Adrenal gland (tissue), 12 donors: ENCODE data around the gene STX4. TPM values are rescaled to one million over a fixed set of nuclear protein-coding genes. Genes with fewer than 3 reads are reported as not detected.
"Not testable (repeated sequence)": the region's sequence is repeated elsewhere in the genome, so short reads cannot be mapped to it uniquely, and the experiment has no call there.

Source experiments
- DNase-seq, 7 donors: peaks; one replicate each; pipeline ENCODE4 v3.0.0-alpha.2; 2019 to 2020
- H3K27ac ChIP-seq, 5 donors: fragments of 200-600 bp; sonication (generic) in 4 of 5; 1 replicate in 3 of 5; 2 replicates in 2 of 5; pipeline versions ENCODE4 v1.5.1 to v1.8.0; 2016 to 2020; ENCODE audit warnings: mild to moderate bottlenecking in 1 of 5
- H3K27me3 ChIP-seq: fragments of 200-600 bp; 2 replicates; pipeline ENCODE4 v1.8.0; 2021
- H3K36me3 ChIP-seq, 2 donors: fragments of 200-600 bp; replicated peaks in 1 of 2; 1 replicate in 1 of 2; 2 replicates in 1 of 2; pipeline versions ENCODE4 v1.5.1 to v1.8.0; 2018 to 2022
- H3K4me1 ChIP-seq, 2 donors: fragments of 200-600 bp; replicated peaks in 1 of 2; 1 replicate in 1 of 2; 2 replicates in 1 of 2; pipeline versions ENCODE4 v1.5.1 to v1.8.0; 2018 to 2021
- H3K4me3 ChIP-seq, 4 donors: fragments of 200-600 bp; sonication (generic) in 3 of 4; one replicate each; pipeline ENCODE4 v1.5.1; 2016 to 2018
- H3K9me3 ChIP-seq, 3 donors: fragments of 200-600 bp; sonication (generic) in 1 of 3; replicated peaks in 1 of 3; 1 replicate in 2 of 3; 2 replicates in 1 of 3; pipeline versions ENCODE4 v1.5.1 to v1.8.0; 2016 to 2021
- CTCF ChIP-seq, 6 experiments: fragments of 450-650 bp in 4 of 6; fragments of 200-600 bp in 2 of 6; sonication (generic) in 1 of 6; IDR thresholded peaks; 1 replicate in 5 of 6; 2 replicates in 1 of 6; pipeline versions ENCODE4 v1.5.1 to v1.8.0; 2016 to 2021; ENCODE audit warnings: antibody characterized with exemption in 6 of 6, mild to moderate bottlenecking in 2 of 6, moderate library complexity in 1 of 6
- POLR2A ChIP-seq, 2 donors: fragments of 450-650 bp; IDR thresholded peaks; one replicate each; pipeline ENCODE4 v1.6.1; 2017; ENCODE audit warnings: antibody characterized with exemption in 2 of 2, mild to moderate bottlenecking in 2 of 2, moderate library complexity in 1 of 2
- WGBS, 4 donors: extraction: QIAGEN DNeasy Blood & Tissue Kit in 2 of 4; methylation state at CpG; one replicate each; pipeline versions ENCODE4 v1.1.5 to v1.1.7; 2013 to 2017; 5-methylcytosine and 5-hydroxymethylcytosine counted together
- intact Hi-C, 2 donors: fragments of 100-400 bp; cut with DNase I; formaldehyde crosslinking; loops; one replicate each; pipeline versions ENCODE4 v1.14.1 to v1.15.0; 2022 to 2023
- polyA plus RNA-seq, 3 donors: library from polyadenylated mRNA; stranded (reverse); fragments of 200-250 nt in 2 of 3; fragments of 350-450 nt in 1 of 3; fragmentation: Illumina TruSeq in 1 of 3; extraction: RNeasy Lipid Tissue Mini Kit (QIAGEN cat#74804) in 1 of 3; gene quantifications; one replicate each; pipeline ENCODE4 v1.2.3, GENCODE V29; 2013 to 2014
- total RNA-seq, 9 donors: library from RNA; depleted of rRNA in 4 of 9; stranded (reverse); fragments of >200 nt in 4 of 9; fragments of 120-200 nt in 1 of 9; fragmentation: NEBNext Ultra II Directional in 1 of 9; extraction: Animal tissue kit (Norgen Biotek cat#: 25700) in 1 of 9; gene quantifications; one replicate each; pipeline versions ENCODE4 v1.1.0 to v1.2.4, GENCODE V29; 2013 to 2023
- donor health status: healthy with polysubstance abuse.
- donor health status: Bipolar disorder and iron deficiency.
- donor health status: DM: yes; HTN: yes; CAD: no.
- donor health status: DM: no; HTN: no; CAD: no.
- donor health status: DM: no; HTN: no; CAD: no.
- donor health status: DM: yes; HTN: yes; CAD: no.

The STX4 gene
- total and polyA plus RNA-seq, 12 donors: 25.0 to 225 (median 58.0) TPM

GRCh38 chr16:31009894-31010584, 23.3 kb upstream of the STX4 start:
- H3K36me3 ChIP-seq: no peaks in the 10 kb centered on the region
- intact Hi-C loops: no loop called here
- TF ChIP-seq POLR2A (IDR thresholded peaks at IDR 0.05) (no peak), CTCF (IDR thresholded peaks at IDR 0.05) (no peak)
- H3K4me3 ChIP-seq: no peak overlapping the region
- H3K4me1 ChIP-seq: no peaks in the 10 kb centered on the region
- H3K27me3 ChIP-seq: peaks cover 19% of the 10 kb centered on the region
- H3K27ac ChIP-seq: no peak overlapping the region
- 12 to 32% (median 25%) methylated on average over 12 to 36 of the region's 36 CpGs for WGBS, 4 donors
- DNase-seq: no peak
- H3K9me3 ChIP-seq: no peaks in the 10 kb centered on the region

DNA sequence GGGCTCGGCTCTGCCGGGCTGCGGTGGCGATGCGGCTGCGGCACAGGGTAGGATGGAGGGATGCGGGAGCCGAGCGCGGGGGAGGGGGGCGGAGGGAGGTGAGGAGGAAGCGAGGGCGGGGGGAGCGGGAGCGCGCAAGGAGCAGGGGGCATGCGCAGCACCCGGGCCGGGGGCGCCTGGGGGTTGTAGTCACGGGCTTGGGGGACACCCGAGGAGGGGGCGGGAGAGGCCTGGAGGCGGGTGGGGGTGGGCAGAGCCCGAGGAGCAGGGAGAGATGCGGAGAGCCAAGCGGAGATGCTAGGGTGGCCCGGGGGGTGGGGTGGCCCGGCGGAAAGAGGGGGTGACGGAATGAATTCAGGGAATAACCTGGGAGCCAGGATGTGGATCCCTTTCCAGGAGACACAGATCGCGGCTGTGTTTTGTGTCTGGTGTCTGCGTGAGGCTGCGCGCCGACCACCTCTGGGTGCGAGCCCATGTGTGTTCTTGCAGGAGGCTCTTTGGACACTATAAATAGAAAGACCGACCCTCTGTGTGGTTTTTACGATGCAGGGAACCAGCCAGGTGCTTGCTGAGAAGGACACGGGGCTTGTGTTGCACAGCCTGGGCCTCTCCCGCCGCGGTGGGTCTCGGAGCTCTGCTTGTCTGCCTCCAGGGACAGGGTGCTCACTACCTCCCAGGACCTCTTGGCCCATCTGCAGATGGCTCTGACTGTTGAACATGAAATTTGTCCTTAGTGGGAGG, 22.6 kb upstream of the STX4 start, which contains the start of gene STX1B:
Gene STX1B, minus strand, starts transcription at position 54 of the 741 bp plus-strand sequence. CDS start 242 bp downstream, outside the sequence.
- H3K9me3 ChIP-seq: no peaks in the 10 kb centered on the region
- intact Hi-C loops: no loop called here
- no peak within 1 kb of the TSS for H3K4me3 ChIP-seq
- no peak within 1 kb of the TSS for H3K27ac ChIP-seq
- H3K27me3 ChIP-seq: peaks cover 19% of the 10 kb centered on the region
- no peak for TF ChIP-seq CTCF (IDR thresholded peaks at IDR 0.05)
- no peak for TF ChIP-seq POLR2A (IDR thresholded peaks at IDR 0.05)
- 14 to 58% (median 21%) methylated on average over 6 to 44 of the region's 45 CpGs for WGBS, 4 donors
- no peaks in the 10 kb centered on the region for H3K36me3 ChIP-seq
- no peaks in the 10 kb centered on the region for H3K4me1 ChIP-seq
- DNase-seq: no peak

- H3K4me1 ChIP-seq, H3K4me3 ChIP-seq, DNase-seq, intact Hi-C loops, H3K36me3 ChIP-seq, H3K27ac ChIP-seq, H3K9me3 ChIP-seq: not testable (repeated sequence)
- 70 to 82% (median 72%) methylated on average over 7 of the region's 7 CpGs for WGBS, 4 donors
- H3K27me3 ChIP-seq: peaks cover 19% of the 10 kb centered on the region
Measured at GRCh38 chr16:31011815-31012214, 21.5 kb upstream of the STX4 start.

DNA sequence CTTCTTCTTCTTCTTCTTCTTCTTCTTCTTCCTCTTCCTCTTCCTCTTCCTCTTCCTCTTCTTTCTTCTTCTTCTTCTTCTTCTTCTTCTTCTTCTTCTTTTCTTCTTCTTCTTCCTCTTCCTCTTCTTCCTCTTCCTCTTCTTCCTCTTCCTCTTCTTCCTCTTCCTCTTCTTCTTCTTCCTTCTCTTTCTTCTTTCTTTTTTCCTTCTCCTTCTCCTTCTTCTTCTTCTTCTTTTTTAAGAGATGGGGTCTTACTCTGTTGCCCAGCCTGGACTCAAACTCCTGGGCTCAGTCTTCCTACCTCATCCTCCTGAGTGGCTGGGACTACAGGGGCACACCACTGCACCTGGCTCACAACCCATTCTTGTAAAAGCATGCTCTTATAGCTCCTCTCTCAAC, 20.1 kb upstream of the STX4 start:
- H3K4me3 ChIP-seq, H3K9me3 ChIP-seq, H3K36me3 ChIP-seq, H3K27ac ChIP-seq, DNase-seq, H3K4me1 ChIP-seq, intact Hi-C loops: not testable (repeated sequence)
- peaks cover 19% of the 10 kb centered on the region for H3K27me3 ChIP-seq

DNA sequence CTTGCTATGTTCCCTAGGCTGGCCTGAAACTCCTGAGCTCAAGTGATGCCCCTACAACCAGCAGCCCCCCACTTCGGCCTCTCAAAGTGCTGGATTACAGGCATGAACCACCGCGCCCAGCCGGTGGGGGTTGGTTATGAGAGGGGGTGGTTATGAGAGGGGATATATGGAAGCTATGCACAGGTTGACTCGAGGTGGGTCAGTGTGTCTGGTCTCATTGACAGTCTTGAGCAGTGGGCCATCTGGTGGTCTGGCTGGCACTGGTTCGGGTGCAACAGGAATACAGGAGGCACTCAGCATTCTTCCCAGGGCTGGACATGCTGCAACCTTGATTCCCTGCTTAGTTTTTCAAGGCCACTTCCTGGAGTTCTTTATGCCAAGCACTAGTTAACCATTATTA, 17.3 kb upstream of the STX4 start:
- H3K4me1 ChIP-seq: no peaks in the 10 kb centered on the region
- H3K36me3 ChIP-seq: no peaks in the 10 kb centered on the region
- no peak for DNase-seq
- WGBS, 4 donors: 53 to 72% (median 63%) methylated on average over 5 to 6 of the region's 6 CpGs
- H3K4me3 ChIP-seq: no peak overlapping the region
- peaks cover 5% of the 10 kb centered on the region for H3K27me3 ChIP-seq
- TF ChIP-seq POLR2A (IDR thresholded peaks at IDR 0.05): no peak
- no peak for TF ChIP-seq CTCF (IDR thresholded peaks at IDR 0.05)
- H3K27ac ChIP-seq: no peak overlapping the region
- no peaks in the 10 kb centered on the region for H3K9me3 ChIP-seq
- intact Hi-C loops: no loop called here

GRCh38 chr16:31017756-31018155, 15.6 kb upstream of the STX4 start:
- H3K27me3 ChIP-seq, H3K9me3 ChIP-seq, intact Hi-C loops, H3K27ac ChIP-seq, H3K4me3 ChIP-seq, H3K4me1 ChIP-seq, DNase-seq, H3K36me3 ChIP-seq: not testable (repeated sequence)
- WGBS, 4 donors: 89 to 91% (median 90%) methylated on average over 10 of the region's 10 CpGs
